COLO668 (cell line): ENCODE data around the gene PDF.
"Not testable (repeated sequence)": the region's sequence is repeated elsewhere in the genome, so short reads cannot be mapped to it uniquely, and the experiment has no call there.

Experiments used
- DNase-seq: peaks from one replicate; lab custom pipeline; 2025; ENCODE audit not compliant: unreplicated experiment; lab: John Stamatoyannopoulos, UW

The PDF gene

GRCh38 chr16:69330286-69331109, at the start of gene PDF:
Gene PDF (minus strand): TSS chr16:69330588. CDS start chr16:69330570, 18 bp downstream.
- DNase-seq, result peak; percentile 97

- DNase-seq, result no peak
These were observed 48.4 kb upstream of the PDF start for GRCh38 chr16:69378760-69379159.

- no peak for DNase-seq
These were observed 47.6 kb upstream of the PDF start for GRCh38 chr16:69378036-69378435.

- DNase-seq, result no peak
These were observed 46.1 kb upstream of the PDF start for GRCh38 chr16:69376393-69377059.

GRCh38 chr16:69373019-69373418, 42.6 kb upstream of the PDF start:
- DNase-seq, result no peak

GRCh38 chr16:69371564-69371963, 41.2 kb upstream of the PDF start:
- no peak for DNase-seq

- DNase-seq, result no peak
These were observed 38.5 kb upstream of the PDF start for GRCh38 chr16:69368866-69369265.

GRCh38 chr16:69367980-69368379, 37.6 kb upstream of the PDF start:
- DNase-seq, result no peak

- no peak for DNase-seq
These were observed 36.0 kb upstream of the PDF start for GRCh38 chr16:69366431-69366830.

- DNase-seq, result no peak
These were observed 35.5 kb upstream of the PDF start for GRCh38 chr16:69365901-69366300.

- DNase-seq, result no peak
These were observed 33.7 kb upstream of the PDF start for GRCh38 chr16:69364088-69364487.

GRCh38 chr16:69363281-69363717, 32.9 kb upstream of the PDF start:
- DNase-seq, result no peak

GRCh38 chr16:69360070-69360469, 29.7 kb upstream of the PDF start:
- DNase-seq, result not testable (repeated sequence)

- DNase-seq, result peak; percentile 77
These were observed 21.1 kb upstream of the PDF start, which contains the start of gene TMED6 for GRCh38 chr16:69351309-69352027. Gene TMED6 (minus strand): TSS chr16:69351786. CDS start chr16:69351753, 33 bp downstream.

GRCh38 chr16:69350536-69351133, 20.2 kb upstream of the PDF start:
- DNase-seq, result no peak

GRCh38 chr16:69349536-69349935, 19.1 kb upstream of the PDF start:
- no peak for DNase-seq

- no peak for DNase-seq
These were observed 17.8 kb upstream of the PDF start for GRCh38 chr16:69348222-69348621.

GRCh38 chr16:69346683-69347082, 16.3 kb upstream of the PDF start:
- no peak for DNase-seq

GRCh38 chr16:69345923-69346322, 15.5 kb upstream of the PDF start:
- DNase-seq, result no peak

- no peak for DNase-seq
These were observed 13.8 kb upstream of the PDF start for GRCh38 chr16:69344171-69344570.

GRCh38 chr16:69340095-69340644, 9.8 kb upstream of the PDF start:
- no peak for DNase-seq
